Adipose tissue (tissue), 3 donors: ENCODE measurements around the gene SELENON. TPM values are rescaled to one million over a fixed set of nuclear protein-coding genes. Genes with fewer than 3 reads are reported as not detected.

ENCODE experiments used
- H3K27ac ChIP-seq: one replicate; pipeline ENCODE4 v1.5.1; 2013; ENCODE audit warnings: low read depth, low read length
- WGBS, 3 donors: extraction: QIAGEN DNeasy Blood & Tissue Kit; methylation state at CpG; one replicate each; pipeline ENCODE4 v1.1.7; 2013; 5-methylcytosine and 5-hydroxymethylcytosine counted together
- polyA plus RNA-seq, 3 donors: library from polyadenylated mRNA; stranded (reverse); fragments of 200-250 nt; gene quantifications; one replicate each; pipeline ENCODE4 v1.2.3, GENCODE V29; 2013
- donor health status: healthy with polysubstance abuse.
- donor health status: Bipolar disorder and iron deficiency.
- donor health status: healthy.

SELENON gene
- polyA plus RNA-seq, 3 donors, result 24.6 to 69.7 (median 63.8) TPM

GRCh38 chr1:25844536-25845337 lies 44.7 kb downstream of the SELENON start:
- no peak overlapping the region for H3K27ac ChIP-seq
- 91 to 95% (median 92%) methylated on average over 3 of the region's 3 CpGs for WGBS, 3 donors

- 80 to 83% (median 80%) methylated on average over 5 of the region's 5 CpGs for WGBS, 3 donors
- no peak overlapping the region for H3K27ac ChIP-seq
These were observed 45.7 kb downstream of the SELENON start for GRCh38 chr1:25845664-25846063.

GRCh38 chr1:25847929-25848328 lies 47.9 kb downstream of the SELENON start:
- no peak overlapping the region for H3K27ac ChIP-seq
- 64 to 81% (median 81%) methylated on average over 4 of the region's 4 CpGs for WGBS, 3 donors

GRCh38 chr1:25848531-25848930 lies 48.5 kb downstream of the SELENON start:
- no peak overlapping the region for H3K27ac ChIP-seq
- 75 to 83% (median 79%) methylated on average over 1 of the region's 1 CpG for WGBS, 3 donors

GRCh38 chr1:25854554-25854953 lies 54.6 kb downstream of the SELENON start:
- WGBS, 3 donors, result 87 to 95% (median 91%) methylated on average over 2 of the region's 2 CpGs
- H3K27ac ChIP-seq, result no peak overlapping the region

- WGBS, 3 donors, result 88 to 91% (median 91%) methylated on average over 11 of the region's 11 CpGs
- no peak overlapping the region for H3K27ac ChIP-seq
These were observed 56.9 kb downstream of the SELENON start for GRCh38 chr1:25856856-25857255.

GRCh38 chr1:25858494-25858893 lies 58.5 kb downstream of the SELENON start:
- no peak overlapping the region for H3K27ac ChIP-seq
- WGBS, 3 donors, result 37 to 53% (median 50%) methylated on average over 7 of the region's 7 CpGs

- WGBS, 3 donors, result 1 to 3% (median 2%) methylated on average over 77 of the region's 77 CpGs
- no peak within 1 kb of the TSS for H3K27ac ChIP-seq
These were observed 59.2 kb downstream of the SELENON start, which contains the start of gene AUNIP for GRCh38 chr1:25858906-25859789. Gene AUNIP, minus strand, starts transcription at chr1:25859457. Its CDS starts 100 bp downstream, at chr1:25859357.

GRCh38 chr1:25861316-25862286 lies 61.6 kb downstream of the SELENON start:
- 59 to 76% (median 66%) methylated on average over 16 of the region's 16 CpGs for WGBS, 3 donors
- no peak overlapping the region for H3K27ac ChIP-seq

GRCh38 chr1:25862785-25863485 lies 62.9 kb downstream of the SELENON start:
- no peak overlapping the region for H3K27ac ChIP-seq
- WGBS, 3 donors, result 82 to 95% (median 93%) methylated on average over 20 of the region's 20 CpGs

GRCh38 chr1:25863486-25864262 lies 63.7 kb downstream of the SELENON start:
- WGBS, 3 donors, result 92 to 95% (median 94%) methylated on average over 25 of the region's 25 CpGs

GRCh38 chr1:25864434-25864833 lies 64.4 kb downstream of the SELENON start:
- WGBS, 3 donors, result 84 to 93% (median 89%) methylated on average over 3 of the region's 3 CpGs
- no peak overlapping the region for H3K27ac ChIP-seq

More at GRCh38 chr1:25863486-25864262, 63.7 kb downstream of the SELENON start:
- H3K27ac ChIP-seq, result no peak overlapping the region

- WGBS, 3 donors, result 47 to 90% (median 86%) methylated on average over 1 of the region's 1 CpG
- no peak overlapping the region for H3K27ac ChIP-seq
These were observed 66.3 kb downstream of the SELENON start for GRCh38 chr1:25866288-25866687.

GRCh38 chr1:25867210-25867991 lies 67.4 kb downstream of the SELENON start:
- no peak overlapping the region for H3K27ac ChIP-seq
- 30 to 79% (median 77%) methylated on average over 9 of the region's 9 CpGs for WGBS, 3 donors
